Bronchial epithelial cell (primary cell): Measurements from ENCODE around the gene GBP4. TPM values are rescaled to one million over a fixed set of nuclear protein-coding genes. Genes with fewer than 3 reads are reported as not detected.
"Not testable (repeated sequence)": the region's sequence is repeated elsewhere in the genome, so short reads cannot be mapped to it uniquely, and the experiment has no call there.

Experiments
- DNase-seq: peaks from one replicate; pipeline ENCODE4 v3.0.0-alpha.2; 2010; ENCODE audit warnings: low read depth
- FAIRE-seq: peaks from 2 replicates; lab custom pipeline; 2011; peaks lifted over from hg19 to GRCh38; lab: Jason Lieb, UNC
- H3K27me3 ChIP-seq: 2 replicates; pipeline ENCODE4 v1.5.1; 2011; ENCODE audit warnings: low read length; ENCODE audit not compliant: control insufficient read depth, insufficient read depth
- H3K36me3 ChIP-seq: 2 replicates; pipeline ENCODE4 v1.5.1; 2011; ENCODE audit warnings: low read length; ENCODE audit not compliant: control insufficient read depth, insufficient read depth
- H3K4me3 ChIP-seq: 2 replicates; pipeline ENCODE4 v1.5.1; 2011; ENCODE audit warnings: mild to moderate bottlenecking, low read depth, low read length, control low read depth
- CTCF ChIP-seq: IDR thresholded peaks from 2 replicates; pipeline ENCODE4 v1.5.1; 2011; ENCODE audit warnings: mild to moderate bottlenecking, moderate library complexity, low read length, control low read depth, inconsistent platforms; ENCODE audit not compliant: insufficient read depth, severe bottlenecking
- total RNA-seq: library from RNA; depleted of rRNA; stranded (reverse); fragments of >200 nt; gene quantifications from 2 replicates; pipeline ENCODE4 v1.2.1, GENCODE V29; 2014

GBP4 gene, protein sequence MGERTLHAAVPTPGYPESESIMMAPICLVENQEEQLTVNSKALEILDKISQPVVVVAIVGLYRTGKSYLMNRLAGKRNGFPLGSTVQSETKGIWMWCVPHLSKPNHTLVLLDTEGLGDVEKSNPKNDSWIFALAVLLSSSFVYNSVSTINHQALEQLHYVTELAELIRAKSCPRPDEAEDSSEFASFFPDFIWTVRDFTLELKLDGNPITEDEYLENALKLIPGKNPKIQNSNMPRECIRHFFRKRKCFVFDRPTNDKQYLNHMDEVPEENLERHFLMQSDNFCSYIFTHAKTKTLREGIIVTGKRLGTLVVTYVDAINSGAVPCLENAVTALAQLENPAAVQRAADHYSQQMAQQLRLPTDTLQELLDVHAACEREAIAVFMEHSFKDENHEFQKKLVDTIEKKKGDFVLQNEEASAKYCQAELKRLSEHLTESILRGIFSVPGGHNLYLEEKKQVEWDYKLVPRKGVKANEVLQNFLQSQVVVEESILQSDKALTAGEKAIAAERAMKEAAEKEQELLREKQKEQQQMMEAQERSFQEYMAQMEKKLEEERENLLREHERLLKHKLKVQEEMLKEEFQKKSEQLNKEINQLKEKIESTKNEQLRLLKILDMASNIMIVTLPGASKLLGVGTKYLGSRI
- under 0.01 TPM in 2 replicates for total RNA-seq

DNA sequence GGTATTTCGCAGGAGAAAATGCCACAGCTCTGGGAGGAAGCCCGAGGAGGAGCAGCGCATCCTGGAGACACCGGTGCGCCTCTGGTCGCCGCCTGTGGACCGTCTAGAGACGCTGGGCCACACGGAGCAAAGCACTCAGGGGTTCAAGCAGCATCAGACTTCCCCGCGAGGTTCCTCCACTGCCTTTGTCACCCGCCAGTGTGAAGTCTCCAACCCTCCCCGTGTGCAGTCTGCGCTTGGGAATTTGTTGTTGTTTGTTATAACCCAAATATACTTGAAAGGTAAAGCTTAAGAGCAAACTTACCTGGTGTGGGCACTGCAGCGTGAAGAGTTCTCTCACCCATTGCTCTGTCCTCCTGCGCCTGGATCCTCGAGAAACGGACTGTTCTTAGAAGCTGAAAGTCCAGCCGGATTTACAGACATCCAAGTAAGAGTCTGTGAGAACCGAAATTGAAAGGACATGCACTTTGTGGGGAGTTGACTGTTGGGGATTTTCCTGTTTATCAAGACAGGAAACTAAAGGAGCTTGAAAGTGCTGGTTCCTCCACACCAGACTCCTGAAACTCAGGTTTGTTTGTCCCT, at the start of gene GBP4:
GBP4 (minus strand) TSS at position 452 of the 582 bp plus-strand sequence; CDS start at position 344, 108 bp downstream.
- no peaks in the 10 kb centered on the region for H3K27me3 ChIP-seq
- TF ChIP-seq CTCF: no peak
- no peaks in the 10 kb centered on the region for H3K36me3 ChIP-seq
- FAIRE-seq (no peak), DNase-seq (peak; percentile 37)
- H3K4me3 ChIP-seq: peak within 1 kb of the TSS; percentile 27

- Histone ChIP-seq H3K27me3 (no peaks in the 10 kb centered on the region), H3K4me3 (no peak overlapping the region), H3K36me3 (no peaks in the 10 kb centered on the region)
- FAIRE-seq (no peak), DNase-seq (no peak)
- no peak for TF ChIP-seq CTCF
Observed at GRCh38 chr1:89243046-89243445, 44.3 kb upstream of the GBP4 start.

GRCh38 chr1:89221341-89221740, 22.6 kb upstream of the GBP4 start:
- no peaks in the 10 kb centered on the region for H3K36me3 ChIP-seq
- DNase-seq: peak; percentile 39
- no peaks in the 10 kb centered on the region for H3K27me3 ChIP-seq
- TF ChIP-seq CTCF: no peak
- FAIRE-seq: no peak
- H3K4me3 ChIP-seq: no peak overlapping the region

DNA sequence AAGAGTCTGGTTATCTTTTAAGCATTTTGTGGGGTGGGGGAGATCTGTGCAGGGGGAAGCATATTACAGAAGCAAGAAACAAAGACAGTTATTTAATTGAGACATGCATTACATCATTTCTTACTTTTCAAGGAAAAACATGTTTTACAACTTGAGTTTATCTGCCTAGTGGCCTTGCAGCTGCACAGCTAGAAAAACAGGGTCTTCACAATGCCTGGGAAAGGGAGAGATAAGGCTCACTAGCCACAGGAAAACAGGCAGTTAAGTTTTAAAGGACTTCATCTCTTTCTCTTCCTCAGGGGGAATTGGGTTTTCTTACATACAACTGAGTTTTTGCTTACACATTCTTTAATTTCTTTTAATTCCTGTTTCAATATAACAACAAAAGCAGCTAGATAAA, 21.1 kb upstream of the GBP4 start:
- not testable (repeated sequence) for H3K4me3 ChIP-seq, DNase-seq, FAIRE-seq, H3K27me3 ChIP-seq, H3K36me3 ChIP-seq

GRCh38 chr1:89218941-89219340, 20.2 kb upstream of the GBP4 start:
- FAIRE-seq, H3K27me3 ChIP-seq, H3K4me3 ChIP-seq, H3K36me3 ChIP-seq, DNase-seq: not testable (repeated sequence)

DNA sequence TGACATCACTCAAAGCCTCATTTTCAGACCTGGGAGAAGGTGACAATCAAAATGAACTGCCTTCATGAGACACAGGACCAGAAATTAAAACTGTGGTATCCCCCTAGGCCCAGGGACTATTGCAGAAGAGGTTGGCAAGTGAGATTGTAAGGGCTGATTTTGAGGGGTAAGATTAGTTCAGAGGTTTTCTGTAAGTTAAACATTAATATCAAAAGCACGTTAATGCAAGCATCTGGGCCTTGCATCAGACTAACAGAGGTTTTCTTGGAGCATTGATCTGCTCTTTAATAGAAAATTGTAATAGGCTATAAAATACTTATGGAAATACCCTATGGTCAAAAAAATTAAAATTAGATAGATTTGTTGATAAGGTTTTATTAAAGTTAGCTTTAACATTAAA, 14.6 kb upstream of the GBP4 start:
- H3K4me3 ChIP-seq: no peak overlapping the region
- H3K27me3 ChIP-seq: no peaks in the 10 kb centered on the region
- FAIRE-seq: no peak
- TF ChIP-seq CTCF: no peak
- no peak for DNase-seq
- no peaks in the 10 kb centered on the region for H3K36me3 ChIP-seq
